Mononuclear cell (primary cell): ENCODE measurements around the gene SLC22A23. TPM values are rescaled to one million over a fixed set of nuclear protein-coding genes. Genes with fewer than 3 reads are reported as not detected.

ENCODE experiments used
- H3K27me3 ChIP-seq: 2 replicates; pipeline ENCODE4 v1.6.0; 2011; ENCODE audit warnings: low read length, control low read depth; ENCODE audit not compliant: insufficient read depth
- H3K4me1 ChIP-seq: 2 replicates; pipeline ENCODE4 v1.5.1; 2011; ENCODE audit warnings: mild to moderate bottlenecking, low read length, control low read depth; ENCODE audit not compliant: insufficient read depth
- H3K4me3 ChIP-seq: 2 replicates; pipeline ENCODE4 v1.5.1; 2011; ENCODE audit warnings: mild to moderate bottlenecking, low read length, moderate library complexity
- H3K9me3 ChIP-seq: 2 replicates; pipeline ENCODE4 v1.5.1; 2011; ENCODE audit warnings: low read depth, mild to moderate bottlenecking, control low read depth, low read length
- total RNA-seq: library from RNA; depleted of rRNA; stranded (reverse); fragments of >200 nt; gene quantifications from one replicate; pipeline ENCODE4 v1.2.3, GENCODE V29; 2012

Gene SLC22A23
- total RNA-seq, 1 donor: 6.0 TPM

GRCh38 chr6:3372912-3373554 is 83.8 kb downstream of the SLC22A23 start:
- H3K4me1 ChIP-seq: no peaks in the 10 kb centered on the region
- H3K9me3 ChIP-seq: no peaks in the 10 kb centered on the region
- H3K4me3 ChIP-seq: no peak overlapping the region
- no peaks in the 10 kb centered on the region for H3K27me3 ChIP-seq

DNA sequence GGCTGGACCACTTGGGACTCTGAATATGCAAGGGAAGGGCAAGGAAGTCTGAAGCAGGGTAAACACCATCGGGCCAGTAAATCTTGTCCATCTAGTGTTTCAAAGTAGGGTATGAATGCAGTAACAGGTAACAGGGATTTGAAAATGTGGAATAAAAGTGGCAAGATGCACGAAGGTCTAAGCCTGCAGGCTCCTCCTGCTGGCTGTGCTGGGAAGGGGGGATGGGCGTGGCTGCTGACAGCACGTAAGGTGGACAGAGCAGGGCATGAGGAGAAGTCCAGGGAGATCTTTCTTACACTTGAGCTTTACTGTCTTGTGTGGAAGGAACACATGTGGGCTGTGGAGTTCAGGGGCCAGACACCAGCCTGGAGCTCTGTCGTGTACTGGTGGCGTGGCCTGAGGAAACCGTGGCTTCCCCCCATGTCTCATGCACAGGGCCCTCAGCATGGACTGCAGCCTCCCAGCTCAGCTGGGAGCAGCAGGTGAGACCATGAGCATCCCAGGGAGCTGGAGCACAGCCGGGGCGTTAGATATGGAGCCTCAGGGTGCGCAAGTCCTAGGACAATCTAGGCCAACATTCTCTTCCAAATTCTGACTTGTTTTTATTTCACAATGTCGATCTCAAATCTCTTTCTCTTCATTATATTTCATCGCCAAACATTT is 84.5 kb downstream of the SLC22A23 start:
- Histone ChIP-seq H3K4me3 (no peak overlapping the region), H3K27me3 (no peaks in the 10 kb centered on the region), H3K4me1 (no peaks in the 10 kb centered on the region), H3K9me3 (no peaks in the 10 kb centered on the region)

DNA sequence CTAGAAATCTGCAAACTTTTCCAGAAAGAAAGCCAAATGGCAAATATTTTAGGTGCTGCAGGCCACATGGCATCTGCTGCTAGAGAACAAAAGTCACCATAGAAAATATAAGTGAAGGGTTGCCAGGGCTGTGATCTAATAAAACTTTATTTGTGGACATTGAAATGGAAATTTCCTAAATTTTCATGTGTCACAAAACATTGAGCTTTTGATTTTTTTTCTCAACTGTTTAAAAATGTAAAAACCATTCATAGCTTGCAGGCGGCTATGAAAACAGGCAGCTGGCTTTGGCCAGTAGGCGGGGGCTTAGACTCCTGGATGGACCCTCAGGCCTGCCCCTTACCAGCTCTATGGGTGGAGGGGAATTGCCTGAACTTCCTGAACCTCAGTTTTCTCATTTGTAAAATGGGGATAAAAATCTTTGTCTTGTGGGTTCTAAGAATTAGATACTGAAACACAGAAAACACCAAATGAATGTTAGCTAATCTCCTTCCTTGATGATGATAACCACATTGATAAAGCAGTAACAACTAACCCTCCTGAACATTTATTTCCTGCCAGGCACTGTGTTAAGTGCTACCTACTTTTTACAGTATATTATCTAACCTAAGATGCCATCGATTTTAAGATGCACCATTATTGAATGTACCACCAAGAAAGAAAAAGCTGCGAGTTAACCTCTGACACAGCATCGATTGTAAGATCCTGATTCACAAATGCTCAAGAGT is 85.5 kb downstream of the SLC22A23 start:
- H3K4me3 ChIP-seq: no peak overlapping the region
- no peaks in the 10 kb centered on the region for H3K27me3 ChIP-seq
- no peaks in the 10 kb centered on the region for H3K9me3 ChIP-seq
- H3K4me1 ChIP-seq: no peaks in the 10 kb centered on the region

DNA sequence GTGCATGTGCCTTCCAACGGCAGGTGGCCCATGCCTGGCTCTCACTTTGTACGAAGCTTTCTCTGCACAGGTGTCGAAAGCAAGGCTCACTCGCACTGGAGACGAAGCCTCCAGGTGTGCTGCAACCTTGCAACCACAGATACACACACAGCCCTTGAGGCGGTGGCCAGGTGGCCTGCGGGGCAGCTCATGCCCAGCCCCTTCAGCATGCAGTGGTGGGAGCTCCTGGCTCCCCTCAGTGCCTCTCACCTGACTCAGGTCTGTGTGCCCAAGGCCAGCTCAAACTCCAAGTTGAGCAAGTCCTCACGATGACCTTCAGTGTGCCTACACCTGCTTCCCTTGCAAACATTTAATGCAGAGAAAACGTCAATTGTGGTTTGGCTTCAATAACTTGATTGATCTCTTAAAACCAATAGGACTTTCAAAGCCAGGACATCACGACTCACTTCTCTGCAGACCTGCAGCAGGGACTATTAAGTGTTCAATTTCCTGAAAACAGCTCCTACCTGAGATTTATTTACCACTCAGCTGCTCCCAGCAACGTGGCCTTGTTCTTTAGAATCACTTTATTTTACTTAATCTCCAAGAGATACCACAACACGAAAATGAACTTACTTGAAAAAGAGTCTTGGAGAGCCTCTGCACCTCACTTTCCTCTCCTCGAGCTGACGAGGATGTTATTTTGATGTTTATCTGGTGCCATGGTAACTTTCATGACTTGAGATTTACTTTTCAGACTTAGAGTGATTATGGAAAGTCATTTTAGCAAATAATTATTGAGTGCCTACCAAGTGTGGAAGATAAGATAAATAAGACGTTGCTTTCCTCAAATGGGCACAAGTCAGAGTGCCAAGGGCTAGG is 86.3 kb downstream of the SLC22A23 start:
- no peaks in the 10 kb centered on the region for H3K4me1 ChIP-seq
- H3K4me3 ChIP-seq: no peak overlapping the region
- no peaks in the 10 kb centered on the region for H3K9me3 ChIP-seq
- H3K27me3 ChIP-seq: no peaks in the 10 kb centered on the region

GRCh38 chr6:3369985-3370360 is 86.9 kb downstream of the SLC22A23 start:
- no peaks in the 10 kb centered on the region for H3K27me3 ChIP-seq
- no peaks in the 10 kb centered on the region for H3K9me3 ChIP-seq
- H3K4me3 ChIP-seq: no peak overlapping the region
- no peaks in the 10 kb centered on the region for H3K4me1 ChIP-seq

DNA sequence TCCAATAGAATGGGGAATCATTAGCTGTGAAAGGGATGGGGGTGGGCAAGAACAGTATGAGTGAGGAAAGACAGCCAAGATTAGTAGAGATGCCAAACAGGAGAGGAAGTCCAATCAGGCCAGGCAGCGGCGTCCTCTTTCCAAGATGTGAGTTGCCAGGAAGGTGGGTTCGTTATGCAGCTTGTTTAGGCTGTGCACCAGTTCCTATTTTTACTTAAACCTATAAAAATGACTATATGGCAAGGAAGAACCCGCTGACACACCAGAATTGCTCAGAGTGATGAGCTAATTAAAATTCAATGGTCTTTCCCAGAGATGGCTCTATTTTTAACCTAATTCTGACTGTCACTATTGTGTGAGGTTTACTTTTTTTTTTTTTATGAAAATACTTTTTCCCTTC is 88.2 kb downstream of the SLC22A23 start:
- no peaks in the 10 kb centered on the region for H3K27me3 ChIP-seq
- no peak overlapping the region for H3K4me3 ChIP-seq
- no peaks in the 10 kb centered on the region for H3K4me1 ChIP-seq
- H3K9me3 ChIP-seq: no peaks in the 10 kb centered on the region

DNA sequence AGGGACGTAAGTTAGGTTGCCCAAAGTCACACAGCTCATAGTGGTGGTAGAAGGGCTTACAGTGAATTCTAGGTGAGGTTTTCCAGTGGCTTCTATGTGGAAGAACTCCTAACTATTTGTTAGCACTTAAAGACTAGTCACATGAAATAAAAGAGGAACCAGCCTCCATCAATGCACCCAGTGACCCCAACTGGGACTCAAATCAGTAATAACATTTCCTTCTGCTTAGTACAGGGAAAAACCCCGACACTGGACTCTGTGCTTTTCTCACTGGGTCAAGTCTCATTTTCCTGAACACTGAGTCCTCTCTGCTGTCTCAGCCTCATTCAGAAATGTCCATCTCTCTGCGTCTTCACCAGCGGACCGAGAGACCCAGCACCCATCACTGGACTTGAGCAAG is 89.2 kb downstream of the SLC22A23 start:
- Histone ChIP-seq H3K4me3 (no peak overlapping the region), H3K27me3 (no peaks in the 10 kb centered on the region), H3K9me3 (no peaks in the 10 kb centered on the region), H3K4me1 (no peaks in the 10 kb centered on the region)

DNA sequence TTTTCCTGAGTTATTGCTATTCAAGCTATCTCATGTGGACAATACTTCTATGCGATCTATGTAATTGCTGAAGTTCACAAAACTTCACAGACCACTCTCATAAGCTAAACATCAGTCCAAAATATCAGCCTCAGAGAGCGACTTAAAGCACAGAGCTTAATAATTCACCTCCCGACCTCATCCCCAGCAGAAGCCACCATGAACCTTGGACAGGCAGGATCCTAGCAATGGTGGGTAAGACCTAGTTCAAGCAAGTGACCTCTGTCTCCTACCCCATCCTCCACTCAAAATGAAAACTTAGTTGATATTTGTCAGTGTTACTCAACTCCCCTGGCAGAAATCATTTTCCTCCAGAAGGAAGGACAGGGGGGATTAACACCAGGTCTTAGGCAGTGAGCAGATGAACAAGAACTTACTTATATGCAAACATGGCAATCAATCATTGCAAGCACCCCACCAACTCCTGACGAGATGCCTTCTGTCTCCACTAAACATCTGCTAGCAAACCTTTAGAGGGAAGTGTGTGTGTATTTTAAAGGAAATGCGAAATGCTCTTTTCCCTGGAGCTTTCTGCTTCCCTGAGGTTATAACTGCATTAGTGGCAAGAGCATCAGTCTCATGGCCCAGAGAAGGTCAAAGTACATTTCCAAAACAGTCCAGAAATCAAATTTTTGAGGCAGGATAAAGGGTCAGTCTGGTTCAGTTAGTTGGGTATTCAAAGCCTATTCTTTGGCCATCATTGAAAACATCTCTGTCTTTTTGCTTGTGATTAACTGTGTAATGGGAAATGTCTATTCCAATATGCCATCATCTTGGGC is 90.0 kb downstream of the SLC22A23 start:
- no peaks in the 10 kb centered on the region for H3K9me3 ChIP-seq
- no peak overlapping the region for H3K4me3 ChIP-seq
- no peaks in the 10 kb centered on the region for H3K4me1 ChIP-seq
- no peaks in the 10 kb centered on the region for H3K27me3 ChIP-seq

- Histone ChIP-seq H3K4me3 (no peak overlapping the region), H3K9me3 (no peaks in the 10 kb centered on the region), H3K4me1 (no peaks in the 10 kb centered on the region), H3K27me3 (no peaks in the 10 kb centered on the region)
These were observed 92.5 kb downstream of the SLC22A23 start for GRCh38 chr6:3364391-3364790.

DNA sequence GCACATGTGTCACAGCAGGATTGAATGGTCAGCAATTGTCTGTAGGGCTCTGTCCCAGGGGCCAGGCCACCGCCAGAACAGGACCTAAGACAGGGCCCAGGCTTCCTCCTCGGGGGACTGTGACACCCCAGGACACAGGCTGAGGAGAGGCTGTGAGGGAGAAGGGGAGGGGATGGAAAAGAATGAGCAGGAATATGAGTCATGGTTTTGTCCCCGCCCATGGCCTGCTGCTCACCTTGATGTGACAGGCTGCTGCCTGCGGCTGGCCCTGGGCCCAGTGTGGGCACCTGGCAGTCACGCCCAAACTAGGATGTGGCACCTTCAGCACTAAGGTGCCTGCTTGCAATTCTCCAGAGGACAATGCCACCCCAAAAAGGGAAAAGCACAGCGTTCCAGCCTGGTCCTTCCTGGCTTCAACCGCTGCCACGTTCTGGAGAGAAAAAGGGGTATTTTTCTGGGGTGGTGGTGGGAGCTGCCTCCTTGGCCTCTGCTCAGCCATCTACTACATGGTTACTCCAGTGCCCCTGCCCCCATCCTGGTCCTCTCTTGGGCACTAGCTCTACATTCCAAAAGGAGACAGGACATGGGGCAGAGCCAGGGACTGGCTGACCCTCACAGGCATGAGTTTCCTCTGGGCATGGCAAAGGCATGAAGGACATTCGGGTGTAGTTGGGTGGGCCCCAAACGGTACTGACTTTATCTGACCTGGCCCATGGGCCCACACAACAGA is 93.4 kb downstream of the SLC22A23 start:
- Histone ChIP-seq H3K9me3 (no peaks in the 10 kb centered on the region), H3K4me1 (no peaks in the 10 kb centered on the region), H3K27me3 (no peaks in the 10 kb centered on the region), H3K4me3 (no peak overlapping the region)

DNA sequence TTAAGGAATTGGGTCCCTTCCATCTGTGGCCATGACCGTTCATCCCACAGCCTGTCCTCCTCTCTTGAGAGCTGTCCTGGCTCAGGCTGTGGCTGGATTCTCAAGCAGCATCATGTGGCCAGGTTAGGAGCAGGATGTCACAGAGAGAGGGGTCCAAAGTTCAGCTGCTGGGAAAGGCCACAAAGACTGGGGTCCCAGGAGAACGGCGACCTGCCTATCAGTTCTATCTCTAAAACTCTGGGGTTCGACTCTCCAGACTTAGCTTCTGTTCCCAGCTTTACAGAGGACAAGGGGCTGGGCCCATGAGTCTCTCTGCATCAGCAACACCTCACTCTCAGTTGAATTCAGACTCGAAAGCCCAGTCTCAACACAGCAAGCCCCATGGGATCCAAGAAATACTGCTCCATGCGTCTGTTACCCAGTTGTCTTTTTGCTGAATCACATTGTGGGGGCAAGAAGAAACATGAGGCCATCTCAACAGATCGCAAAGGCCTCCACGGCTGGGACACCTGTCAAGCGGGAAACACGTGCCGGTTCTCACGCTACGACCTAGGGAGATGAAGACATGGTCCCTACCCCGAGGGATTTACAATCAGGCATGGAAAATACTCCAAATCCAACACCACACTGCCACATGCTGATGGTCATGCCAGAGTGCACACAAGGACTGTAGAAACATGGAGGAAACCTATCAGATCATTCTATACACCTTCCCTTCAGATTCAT is 95.4 kb downstream of the SLC22A23 start:
- no peak overlapping the region for H3K4me3 ChIP-seq
- no peaks in the 10 kb centered on the region for H3K9me3 ChIP-seq
- no peaks in the 10 kb centered on the region for H3K27me3 ChIP-seq
- peaks cover 14% of the 10 kb centered on the region for H3K4me1 ChIP-seq

DNA sequence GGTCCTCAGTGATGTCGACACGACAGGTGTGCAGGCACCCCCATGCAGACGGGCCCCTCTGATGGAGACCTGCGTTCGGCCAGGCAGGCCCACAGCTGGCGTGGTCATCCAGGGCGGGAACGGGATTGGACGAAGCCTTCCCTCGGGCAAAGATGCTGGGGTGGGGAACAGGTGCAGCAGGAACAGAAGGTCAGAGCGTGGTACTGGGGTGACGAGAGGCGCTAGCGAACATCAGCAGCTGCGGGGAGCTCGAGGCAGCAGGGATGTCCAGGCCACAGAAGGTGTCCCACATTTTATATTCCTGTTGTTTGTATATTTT is 96.2 kb downstream of the SLC22A23 start:
- H3K9me3 ChIP-seq: no peaks in the 10 kb centered on the region
- H3K27me3 ChIP-seq: no peaks in the 10 kb centered on the region
- H3K4me1 ChIP-seq: peaks cover 19% of the 10 kb centered on the region
- H3K4me3 ChIP-seq: no peak overlapping the region

DNA sequence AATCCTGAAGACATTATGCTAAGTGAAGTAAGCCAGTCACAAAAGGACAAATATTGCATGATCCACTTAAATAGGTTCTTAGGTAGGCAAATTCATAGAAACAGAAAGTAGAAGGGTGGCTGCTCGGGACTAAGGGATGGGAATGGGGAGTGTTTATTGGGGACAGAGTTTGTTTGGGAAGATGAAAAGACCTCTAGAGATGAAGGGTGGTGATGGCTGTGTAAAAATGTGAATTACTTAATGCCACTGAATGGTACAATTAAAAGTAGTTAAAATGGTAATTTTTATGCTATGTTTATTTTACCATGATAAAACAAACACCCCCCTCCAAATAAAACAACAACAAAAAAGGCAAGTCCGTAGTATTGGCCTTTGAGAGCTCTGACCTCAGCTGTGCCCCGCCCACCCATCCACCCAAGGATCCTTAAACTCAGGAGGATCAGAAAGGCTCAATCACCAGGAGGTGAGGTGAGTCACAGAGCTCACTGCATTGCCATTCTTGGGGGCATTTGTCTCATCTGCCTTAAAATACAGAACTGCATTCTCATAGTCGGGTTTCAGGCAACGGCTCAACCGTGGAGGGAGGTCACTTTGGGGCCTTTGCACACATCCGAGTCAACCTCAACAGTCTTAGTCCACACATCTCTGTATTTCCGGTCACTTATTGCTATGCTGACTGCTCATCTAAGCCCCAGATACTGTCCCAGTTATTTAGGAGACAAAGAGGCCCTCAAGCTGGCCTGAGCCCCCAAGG is 96.7 kb downstream of the SLC22A23 start:
- no peaks in the 10 kb centered on the region for H3K27me3 ChIP-seq
- H3K4me3 ChIP-seq: no peak overlapping the region
- H3K4me1 ChIP-seq: peaks cover 24% of the 10 kb centered on the region
- no peaks in the 10 kb centered on the region for H3K9me3 ChIP-seq
